A673 (cell line): ENCODE data around the gene GRIPAP1. TPM values are rescaled to one million over a fixed set of nuclear protein-coding genes. Genes with fewer than 3 reads are reported as not detected.

Source experiments
- BruUV-seq: library from RNA; stranded (reverse); fragments of 400-500 nt; replicated peaks from 2 replicates; lab custom pipeline; 2021; lab: Mats Ljungman, UMichigan
- CTCF ChIA-PET: fragments of 300-600 bp; sonication (Branson Sonifier 250); formaldehyde crosslinking; loops from one replicate; lab custom pipeline; 2022; ENCODE audit warnings: antibody characterized with exemption; lab: Charles Lee
- POLR2A ChIA-PET: fragments of 300-600 bp; sonication (Branson Sonifier 250); formaldehyde crosslinking; loops from one replicate; lab custom pipeline; 2022; ENCODE audit warnings: antibody characterized with exemption; ENCODE audit not compliant: low non-redundant PET; lab: Charles Lee
- DNase-seq: peaks from one replicate; pipeline ENCODE4 v3.0.0-alpha.2; 2015; ENCODE audit warnings: low spot score
- H3K27ac ChIP-seq: fragments of 200-600 bp; sonication (generic); 2 replicates; pipeline ENCODE4 v1.5.1; 2016; ENCODE audit warnings: mixed run types, low read depth, mild to moderate bottlenecking, mixed read lengths, antibody characterized with exemption, low read length; ENCODE audit not compliant: poor library complexity, severe bottlenecking
- H3K27me3 ChIP-seq: fragments of 200-600 bp; sonication (generic); replicated peaks from 2 replicates; pipeline ENCODE4 v1.6.1; 2017; ENCODE audit warnings: mixed run types, low read depth, mild to moderate bottlenecking, mixed read lengths, antibody characterized with exemption, low read length; ENCODE audit not compliant: insufficient read depth, poor library complexity
- H3K36me3 ChIP-seq: fragments of 200-600 bp; sonication (generic); 2 replicates; pipeline ENCODE4 v1.6.1; 2016; ENCODE audit warnings: mixed run types, mild to moderate bottlenecking, mixed read lengths, antibody characterized with exemption, low read length; ENCODE audit not compliant: insufficient read depth, poor library complexity, severe bottlenecking
- H3K4me1 ChIP-seq: fragments of 200-600 bp; sonication (generic); 2 replicates; pipeline ENCODE4 v1.6.1; 2017; ENCODE audit warnings: mixed run types, mild to moderate bottlenecking, mixed read lengths, antibody characterized with exemption, low read length; ENCODE audit not compliant: insufficient read depth, poor library complexity, severe bottlenecking
- H3K4me3 ChIP-seq: fragments of 200-600 bp; sonication (generic); 2 replicates; pipeline ENCODE4 v1.5.1; 2016; ENCODE audit warnings: low read depth, mixed run types, mild to moderate bottlenecking, mixed read lengths, low read length; ENCODE audit not compliant: poor library complexity, severe bottlenecking
- H3K9me3 ChIP-seq: fragments of 200-600 bp; sonication (generic); 2 replicates; pipeline ENCODE4 v1.6.1; 2016; ENCODE audit warnings: mixed run types, low read depth, mild to moderate bottlenecking, mixed read lengths, antibody characterized with exemption, low read length; ENCODE audit not compliant: poor library complexity, severe bottlenecking
- EZH2 ChIP-seq: fragments of 200-600 bp; sonication (generic); IDR thresholded peaks from 2 replicates; pipeline ENCODE4 v1.6.1; 2017; ENCODE audit warnings: borderline replicate concordance, low read depth, mild to moderate bottlenecking, mixed read lengths, antibody characterized with exemption, low read length; ENCODE audit not compliant: poor library complexity, severe bottlenecking
- intact Hi-C: fragments of 100-400 bp; cut with micrococcal nuclease; formaldehyde crosslinking; loops from one replicate; pipeline ENCODE4 v1.10.0; 2022; ENCODE audit not compliant: unreplicated experiment
- total RNA-seq: library from RNA; stranded (reverse); gene quantifications from 2 replicates; pipeline ENCODE4 v1.2.3, GENCODE V29; 2021
- TF ChIP-seq, protein P1 (sequence below): fragments of 300-800, 200-600 bp; sonication (generic); conservative IDR thresholded peaks from 2 replicates; pipeline ENCODE4 v1.5.1; 2017; ENCODE audit warnings: low read depth, mild to moderate bottlenecking, antibody characterized with exemption, low read length, moderate library complexity, mixed read lengths

GRIPAP1 gene
- total RNA-seq, 1 experiment from 2014 or later: 64.0 TPM

- no TSS peak for BruUV-seq
- Histone ChIP-seq H3K4me1 (no peaks in the 10 kb centered on the region), H3K27ac (no peak overlapping the region), H3K4me3 (no peak overlapping the region), H3K36me3 (peaks cover 17% of the 10 kb centered on the region), H3K27me3 (no peaks in the 10 kb centered on the region), H3K9me3 (no peaks in the 10 kb centered on the region)
- ChIA-PET CTCF (no interaction called here), POLR2A (no interaction called here)
- intact Hi-C loops: no loop called here
- TF ChIP-seq, protein P1, sequence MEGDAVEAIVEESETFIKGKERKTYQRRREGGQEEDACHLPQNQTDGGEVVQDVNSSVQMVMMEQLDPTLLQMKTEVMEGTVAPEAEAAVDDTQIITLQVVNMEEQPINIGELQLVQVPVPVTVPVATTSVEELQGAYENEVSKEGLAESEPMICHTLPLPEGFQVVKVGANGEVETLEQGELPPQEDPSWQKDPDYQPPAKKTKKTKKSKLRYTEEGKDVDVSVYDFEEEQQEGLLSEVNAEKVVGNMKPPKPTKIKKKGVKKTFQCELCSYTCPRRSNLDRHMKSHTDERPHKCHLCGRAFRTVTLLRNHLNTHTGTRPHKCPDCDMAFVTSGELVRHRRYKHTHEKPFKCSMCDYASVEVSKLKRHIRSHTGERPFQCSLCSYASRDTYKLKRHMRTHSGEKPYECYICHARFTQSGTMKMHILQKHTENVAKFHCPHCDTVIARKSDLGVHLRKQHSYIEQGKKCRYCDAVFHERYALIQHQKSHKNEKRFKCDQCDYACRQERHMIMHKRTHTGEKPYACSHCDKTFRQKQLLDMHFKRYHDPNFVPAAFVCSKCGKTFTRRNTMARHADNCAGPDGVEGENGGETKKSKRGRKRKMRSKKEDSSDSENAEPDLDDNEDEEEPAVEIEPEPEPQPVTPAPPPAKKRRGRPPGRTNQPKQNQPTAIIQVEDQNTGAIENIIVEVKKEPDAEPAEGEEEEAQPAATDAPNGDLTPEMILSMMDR: no peak
- TF ChIP-seq EZH2: no peak
- no peak for DNase-seq
These were observed 65.5 kb downstream of the GRIPAP1 start for GRCh38 chrX:48936429-48937053.

- CTCF ChIA-PET: no interaction called here
- TF ChIP-seq, protein P1: no peak
- TF ChIP-seq EZH2: no peak
- no peaks in the 10 kb centered on the region for H3K27me3 ChIP-seq
These were observed 66.8 kb downstream of the GRIPAP1 start for GRCh38 chrX:48935301-48935670.

DNA sequence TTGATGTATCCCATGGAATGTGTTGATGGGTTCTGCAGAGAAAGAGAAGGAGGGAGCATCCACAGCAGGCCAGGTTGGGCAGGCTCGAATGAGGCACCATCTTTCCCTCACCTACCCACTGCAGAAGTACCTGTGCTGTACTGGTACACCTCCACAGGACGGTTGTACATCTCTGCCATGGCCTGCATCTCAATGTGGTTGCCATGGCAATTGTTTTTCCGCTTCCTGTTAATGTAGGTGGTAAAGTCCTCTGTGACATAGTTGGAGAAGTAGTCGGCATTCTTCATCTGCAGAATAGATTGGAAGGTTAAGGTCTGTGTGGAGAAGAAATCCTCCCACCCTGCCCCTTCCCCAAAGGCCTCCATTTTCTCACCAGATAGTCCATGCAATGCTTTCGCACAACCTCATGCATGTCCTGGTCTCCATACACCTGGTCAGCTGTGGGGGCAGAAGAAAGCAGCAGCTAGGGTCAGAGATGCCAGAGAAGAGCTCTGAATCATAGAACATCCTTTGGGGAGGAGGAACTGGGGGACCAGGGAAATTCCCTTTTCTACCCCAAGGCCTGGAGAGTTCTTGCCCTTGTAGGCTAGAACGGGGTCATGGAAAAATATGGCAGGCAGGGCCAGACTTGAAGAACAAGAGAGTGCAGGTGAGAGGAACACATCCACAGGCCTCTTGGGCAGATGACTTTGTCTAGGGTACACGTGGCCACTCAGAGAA is 67.3 kb downstream of the GRIPAP1 start:
- no TSS peak for BruUV-seq
- H3K36me3 ChIP-seq: peaks cover 17% of the 10 kb centered on the region
- no peak for TF ChIP-seq EZH2
- TF ChIP-seq, protein P1: no peak
- no peaks in the 10 kb centered on the region for H3K4me1 ChIP-seq
- ChIA-PET CTCF (no interaction called here), POLR2A (no interaction called here)
- H3K27me3 ChIP-seq: no peaks in the 10 kb centered on the region
- H3K27ac ChIP-seq: no peak overlapping the region
- no peak for DNase-seq
- no peaks in the 10 kb centered on the region for H3K9me3 ChIP-seq
- H3K4me3 ChIP-seq: no peak overlapping the region
- intact Hi-C loops: no loop called here

More at GRCh38 chrX:48935301-48935670, 66.8 kb downstream of the GRIPAP1 start:
- POLR2A ChIA-PET: no interaction called here
- Histone ChIP-seq H3K4me3 (no peak overlapping the region), H3K4me1 (no peaks in the 10 kb centered on the region), H3K27ac (no peak overlapping the region), H3K9me3 (no peaks in the 10 kb centered on the region), H3K36me3 (peaks cover 17% of the 10 kb centered on the region)
- intact Hi-C loops: no loop called here
- no peak for DNase-seq
- no TSS peak for BruUV-seq
